MM.1S (cell line): ENCODE measurements around the gene FAM118A.

Experiments used
- DNase-seq: peaks from one replicate; pipeline ENCODE4 v3.0.0-alpha.2; 2015
- H2AFZ ChIP-seq: fragments of 300-600 bp; sonication (generic); 2 replicates; pipeline ENCODE4 v1.6.0; 2016; ENCODE audit warnings: antibody characterized with exemption, low read length
- H3F3A ChIP-seq: fragments of 300-600 bp; sonication (generic); 2 replicates; pipeline ENCODE4 v1.6.1; 2016; ENCODE audit warnings: mild to moderate bottlenecking, antibody characterized with exemption, low read length, moderate library complexity, mixed read lengths; ENCODE audit not compliant: insufficient read depth
- H3K27ac ChIP-seq: fragments of 300-600 bp; sonication (generic); 2 replicates; pipeline ENCODE4 v1.5.1; 2016; ENCODE audit warnings: mild to moderate bottlenecking, low read length
- H3K27me3 ChIP-seq: fragments of 300-600 bp; sonication (generic); replicated peaks from 2 replicates; pipeline ENCODE4 v1.6.0; 2016; ENCODE audit warnings: low read length; ENCODE audit not compliant: insufficient read depth
- H3K36me3 ChIP-seq: fragments of 300-600 bp; sonication (generic); replicated peaks from 2 replicates; pipeline ENCODE4 v1.6.1; 2016; ENCODE audit warnings: mild to moderate bottlenecking, low read length, mixed read lengths; ENCODE audit not compliant: insufficient read depth
- H3K4me1 ChIP-seq: fragments of 300-600 bp; sonication (generic); 2 replicates; pipeline ENCODE4 v1.6.1; 2016; ENCODE audit warnings: low read length, mixed read lengths
- H3K4me2 ChIP-seq: fragments of 300-600 bp; sonication (generic); 2 replicates; pipeline ENCODE4 v1.6.0; 2016; ENCODE audit warnings: low read depth, low read length
- H3K4me3 ChIP-seq: fragments of 300-600 bp; sonication (generic); 2 replicates; pipeline ENCODE4 v1.5.1; 2016; ENCODE audit warnings: low read length, mixed read lengths
- H3K79me2 ChIP-seq: fragments of 300-600 bp; sonication (generic); 2 replicates; pipeline ENCODE4 v1.6.1; 2016; ENCODE audit warnings: mixed run types, low read length, mixed read lengths
- H3K9ac ChIP-seq: fragments of 300-600 bp; sonication (generic); 2 replicates; pipeline ENCODE4 v1.6.1; 2016; ENCODE audit warnings: low read length, mixed read lengths
- H3K9me2 ChIP-seq: fragments of 300-600 bp; sonication (generic); replicated peaks from 2 replicates; pipeline ENCODE4 v1.6.1; 2016; ENCODE audit warnings: mild to moderate bottlenecking, low read length, mixed read lengths; ENCODE audit not compliant: insufficient read depth
- H3K9me3 ChIP-seq: fragments of 300-600 bp; sonication (generic); replicated peaks from 2 replicates; pipeline ENCODE4 v1.6.1; 2016; ENCODE audit warnings: mild to moderate bottlenecking, low read length, mixed read lengths; ENCODE audit not compliant: insufficient read depth
- H4K20me1 ChIP-seq: fragments of 300-600 bp; sonication (generic); 2 replicates; pipeline ENCODE4 v1.6.1; 2016; ENCODE audit warnings: mild to moderate bottlenecking, low read length, moderate library complexity, mixed read lengths; ENCODE audit not compliant: insufficient read depth
- CTCF ChIP-seq: fragments of 300-600 bp; sonication (generic); IDR thresholded peaks from 2 replicates; pipeline ENCODE4 v1.5.1; 2016; ENCODE audit warnings: antibody characterized with exemption, low read length, mixed read lengths
- EZH2 ChIP-seq: fragments of 300-600 bp; sonication (generic); optimal IDR thresholded peaks from 2 replicates; pipeline ENCODE3; 2017; ENCODE audit warnings: low read depth, mild to moderate bottlenecking, antibody characterized with exemption, low read length, mixed read lengths
- EZH2phosphoT487 ChIP-seq: fragments of 300-600 bp; sonication (generic); IDR thresholded peaks from 2 replicates; pipeline ENCODE4 v1.6.1; 2018; ENCODE audit warnings: antibody characterized with exemption, low read length

The FAM118A gene

GRCh38 chr22:45335021-45335818, 25.5 kb downstream of the FAM118A start:
- no peaks in the 10 kb centered on the region for H3K4me1 ChIP-seq
- no peaks in the 10 kb centered on the region for H3K9me3 ChIP-seq
- no peaks in the 10 kb centered on the region for H4K20me1 ChIP-seq
- no peak overlapping the region for H3K27ac ChIP-seq
- H3K9ac ChIP-seq, result no peak overlapping the region
- no peaks in the 10 kb centered on the region for H3K9me2 ChIP-seq
- H3F3A ChIP-seq, result no peaks in the 10 kb centered on the region
- H3K4me2 ChIP-seq, result no peak overlapping the region
- H3K4me3 ChIP-seq, result no peak overlapping the region
- no peak for DNase-seq
- no peak overlapping the region for H2AFZ ChIP-seq
- no peaks in the 10 kb centered on the region for H3K79me2 ChIP-seq
- TF ChIP-seq EZH2 (no peak), CTCF (no peak), EZH2phosphoT487 (no peak)
- peaks cover 3% of the 10 kb centered on the region; the same call in 1 of the 2 replicates for H3K36me3 ChIP-seq
- H3K27me3 ChIP-seq, result no peaks in the 10 kb centered on the region

GRCh38 chr22:45335854-45336522, 26.3 kb downstream of the FAM118A start:
- Histone ChIP-seq H3K27ac (no peak overlapping the region), H3K9me2 (no peaks in the 10 kb centered on the region), H3K79me2 (no peaks in the 10 kb centered on the region), H3K4me2 (no peak overlapping the region), H3K27me3 (no peaks in the 10 kb centered on the region), H4K20me1 (no peaks in the 10 kb centered on the region), H3K36me3 (peaks cover 3% of the 10 kb centered on the region; the same call in 1 of the 2 replicates), H3K4me1 (no peaks in the 10 kb centered on the region), H3K4me3 (no peak overlapping the region), H3K9ac (no peak overlapping the region), H3F3A (no peaks in the 10 kb centered on the region), H2AFZ (no peak overlapping the region), H3K9me3 (no peaks in the 10 kb centered on the region)
- TF ChIP-seq EZH2phosphoT487 (no peak), CTCF (no peak), EZH2 (no peak)
- DNase-seq, result no peak

- H3K4me2 ChIP-seq, result no peak overlapping the region
- no peaks in the 10 kb centered on the region for H3K4me1 ChIP-seq
- H4K20me1 ChIP-seq, result no peaks in the 10 kb centered on the region
- no peaks in the 10 kb centered on the region for H3K9me3 ChIP-seq
- no peak overlapping the region for H3K27ac ChIP-seq
- TF ChIP-seq EZH2phosphoT487, result no peak
- TF ChIP-seq CTCF, result no peak
- no peak for TF ChIP-seq EZH2
- H3F3A ChIP-seq, result no peaks in the 10 kb centered on the region
- no peaks in the 10 kb centered on the region for H3K27me3 ChIP-seq
- peaks cover 3% of the 10 kb centered on the region; the same call in 1 of the 2 replicates for H3K36me3 ChIP-seq
- no peak overlapping the region for H3K4me3 ChIP-seq
- H3K9ac ChIP-seq, result no peak overlapping the region
- no peak for DNase-seq
- no peak overlapping the region for H2AFZ ChIP-seq
- no peaks in the 10 kb centered on the region for H3K9me2 ChIP-seq
- H3K79me2 ChIP-seq, result no peaks in the 10 kb centered on the region
Measured at GRCh38 chr22:45336971-45337431, 27.3 kb downstream of the FAM118A start.
